HepG2 (cell line): ENCODE measurements around the gene FAM118B. TPM values are rescaled to one million over a fixed set of nuclear protein-coding genes. Genes with fewer than 3 reads are reported as not detected.

Source experiments
- BCL6 ChIP-seq: IDR thresholded peaks from 2 replicates; pipeline ENCODE4 v1.6.1; 2016; ENCODE audit warnings: missing genetic modification reagents, missing compliant biosample characterization
- HNF4A ChIP-seq: sonication (generic); formaldehyde crosslinking; IDR thresholded peaks from 2 replicates; pipeline ENCODE4 v1.4.0; 2020; ENCODE audit warnings: missing genetic modification reagents
- JUN ChIP-seq: sonication (generic); formaldehyde crosslinking; IDR thresholded peaks from 2 replicates; pipeline ENCODE4 v1.4.0; 2020; ENCODE audit warnings: mild to moderate bottlenecking, missing genetic modification reagents
- NR2F2 ChIP-seq: IDR thresholded peaks from 2 replicates; pipeline ENCODE4 v1.6.1; 2012; ENCODE audit warnings: low read depth, inconsistent platforms, borderline replicate concordance
- PHF20 ChIP-seq: sonication (generic); formaldehyde crosslinking; IDR thresholded peaks from 2 replicates; pipeline ENCODE4 v1.5.0; 2020; ENCODE audit warnings: mild to moderate bottlenecking, missing genetic modification reagents
- SMAD1 ChIP-seq: sonication (generic); formaldehyde crosslinking; IDR thresholded peaks from 2 replicates; pipeline ENCODE4 v1.4.0; 2020; ENCODE audit warnings: missing genetic modification reagents, low read depth, mild to moderate bottlenecking, borderline replicate concordance
- SOX5 ChIP-seq: IDR thresholded peaks from 2 replicates; pipeline ENCODE4 v1.6.1; 2016; ENCODE audit warnings: borderline replicate concordance
- TEAD2 ChIP-seq: sonication (generic); formaldehyde crosslinking; IDR thresholded peaks from 2 replicates; pipeline ENCODE4 v1.9.0; 2021; ENCODE audit warnings: missing genetic modification reagents
- ZBTB20 ChIP-seq: sonication (generic); formaldehyde crosslinking; IDR thresholded peaks from 2 replicates; pipeline ENCODE4 v1.8.1; 2023; ENCODE audit warnings: missing genetic modification reagents, low read depth, mild to moderate bottlenecking, borderline replicate concordance
- ZBTB37 ChIP-seq: sonication (generic); formaldehyde crosslinking; IDR thresholded peaks from 2 replicates; pipeline ENCODE4 v1.4.0; 2020; ENCODE audit warnings: mild to moderate bottlenecking, missing genetic modification reagents
- ZHX1 ChIP-seq: sonication (generic); formaldehyde crosslinking; IDR thresholded peaks from 2 replicates; pipeline ENCODE4 v1.8.1; 2022; ENCODE audit warnings: low read depth, mild to moderate bottlenecking, missing genetic modification reagents
- ZNF274 ChIP-seq: sonication (generic); formaldehyde crosslinking; IDR thresholded peaks from 2 replicates; pipeline ENCODE4 v1.5.1; 2020; ENCODE audit warnings: mild to moderate bottlenecking, missing genetic modification reagents
- ZNF329 ChIP-seq: sonication (generic); formaldehyde crosslinking; IDR thresholded peaks from 2 replicates; pipeline ENCODE4 v1.9.0; 2021; ENCODE audit warnings: low read depth, mild to moderate bottlenecking, missing genetic modification reagents
- ZNF557 ChIP-seq: sonication (generic); formaldehyde crosslinking; IDR thresholded peaks from 2 replicates; pipeline ENCODE4 v1.4.0; 2020; ENCODE audit warnings: missing genetic modification reagents
- polyA plus RNA-seq, 8 experiments: library from polyadenylated mRNA; depleted of rRNA in 3 of 8; stranded (reverse) in 7 of 8; unstranded in 1 of 8; fragments of >200 nt; fragmentation: Illumina TruSeq in 4 of 8; extraction: Trizol in 4 of 8; gene quantifications; 2 replicates each; pipeline versions ENCODE4 v1.2.1 to v1.2.3, GENCODE V29; 2011 to 2016; ENCODE audit warnings: low read depth in 4 of 8, missing spikeins in 1 of 8, mixed read lengths in 1 of 8; ENCODE audit not compliant: insufficient read depth in 1 of 8
- total RNA-seq, 5 experiments: library from RNA; depleted of rRNA; stranded (reverse); fragments of >200 nt; fragmentation: Illumina TruSeq; extraction: Trizol; gene quantifications; 2 replicates each; pipeline ENCODE4 v1.2.3, GENCODE V29; 2016; ENCODE audit warnings: low read depth in 1 of 5
- TF ChIP-seq, protein P1 (sequence below): sonication (generic); formaldehyde crosslinking; IDR thresholded peaks from 2 replicates; pipeline ENCODE4 v1.9.0; 2021; ENCODE audit warnings: missing genetic modification reagents, borderline replicate concordance
- TF ChIP-seq, protein P2 (sequence below): IDR thresholded peaks from 2 replicates; pipeline ENCODE4 v1.6.1; 2016; ENCODE audit warnings: mild to moderate bottlenecking
- TF ChIP-seq, protein P3 (sequence below): sonication (generic); formaldehyde crosslinking; IDR thresholded peaks from 2 replicates; pipeline ENCODE4 v1.5.0; 2020; ENCODE audit warnings: mild to moderate bottlenecking, missing genetic modification reagents, borderline replicate concordance

FAM118B gene
- total and polyA plus RNA-seq, 2 of the 13 experiments (the other 11 are each of a cell fraction or from before 2014, with no cell fraction given) = 10.2 to 25.7 TPM

DNA sequence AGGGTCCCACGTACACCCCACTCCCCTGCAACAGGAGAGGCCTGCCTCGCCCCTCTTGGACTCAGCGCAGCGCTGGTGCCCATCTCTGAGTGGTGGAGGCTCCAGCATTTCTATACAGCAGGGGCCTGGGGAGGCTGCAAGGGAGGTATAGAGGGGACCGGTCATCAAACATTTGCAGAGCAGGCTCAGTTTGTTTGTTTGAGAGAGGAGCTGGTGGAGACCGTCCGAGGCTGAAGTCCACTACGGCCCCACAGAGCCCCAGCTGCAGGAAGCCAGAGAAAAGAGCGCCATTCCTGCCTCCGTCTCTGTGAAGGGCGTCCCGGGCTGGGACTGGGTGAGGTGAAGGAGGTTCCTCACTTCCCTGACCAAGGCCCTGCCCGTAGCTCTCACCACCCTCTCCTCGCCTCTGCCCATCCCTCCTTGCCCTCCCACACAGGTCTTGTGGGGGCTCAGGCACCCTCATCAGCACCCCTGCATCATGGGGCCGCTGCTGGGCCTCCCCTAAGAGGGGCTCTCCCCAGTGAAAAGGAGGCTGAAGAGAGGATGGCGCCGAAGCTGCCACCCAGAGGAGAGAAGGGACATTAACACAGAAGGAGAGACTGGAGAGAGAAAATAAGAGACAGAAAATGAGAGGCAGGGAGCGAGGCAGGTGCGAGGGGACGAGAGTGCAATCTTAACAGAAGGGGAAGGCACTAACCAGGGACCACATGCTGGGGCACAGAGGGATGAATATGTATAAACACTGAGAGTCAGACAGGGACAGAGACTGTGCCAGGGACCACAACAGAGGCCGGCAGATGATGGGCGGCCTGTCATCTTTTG lies 24.7 kb upstream of the FAM118B start (continued):
- TF ChIP-seq SOX5 (CRISPR knock-in tag) (peak; percentile 28; the same call in 1 of the 2 replicates), TEAD2 (CRISPR knock-in tag) (no peak), PHF20 (no peak), ZBTB20 (CRISPR knock-in tag) (peak; percentile 86), ZNF274 (CRISPR knock-in tag) (0 out of 2 replicates have a peak, but pooled peaks have one; percentile 20), ZNF329 (no peak), SMAD1 (CRISPR knock-in tag) (0 out of 2 replicates have a peak, but pooled peaks have one; percentile 29), ZNF557 (CRISPR knock-in tag) (peak; percentile 38; the same call in 1 of the 2 replicates), HNF4A (CRISPR knock-in tag) (peak; percentile 89), ZBTB37 (CRISPR knock-in tag) (no peak), NR2F2 (peak; percentile 19; the same call in 1 of the 2 replicates), ZHX1 (CRISPR knock-in tag) (no peak; the same call in 1 of the 2 replicates), JUN (CRISPR knock-in tag) (no peak), BCL6 (CRISPR knock-in tag) (peak; percentile 47; the same call in 1 of the 2 replicates)
- TF ChIP-seq, protein P1, sequence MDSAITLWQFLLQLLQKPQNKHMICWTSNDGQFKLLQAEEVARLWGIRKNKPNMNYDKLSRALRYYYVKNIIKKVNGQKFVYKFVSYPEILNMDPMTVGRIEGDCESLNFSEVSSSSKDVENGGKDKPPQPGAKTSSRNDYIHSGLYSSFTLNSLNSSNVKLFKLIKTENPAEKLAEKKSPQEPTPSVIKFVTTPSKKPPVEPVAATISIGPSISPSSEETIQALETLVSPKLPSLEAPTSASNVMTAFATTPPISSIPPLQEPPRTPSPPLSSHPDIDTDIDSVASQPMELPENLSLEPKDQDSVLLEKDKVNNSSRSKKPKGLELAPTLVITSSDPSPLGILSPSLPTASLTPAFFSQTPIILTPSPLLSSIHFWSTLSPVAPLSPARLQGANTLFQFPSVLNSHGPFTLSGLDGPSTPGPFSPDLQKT (CRISPR knock-in tag) = no peak
- TF ChIP-seq, protein P2, sequence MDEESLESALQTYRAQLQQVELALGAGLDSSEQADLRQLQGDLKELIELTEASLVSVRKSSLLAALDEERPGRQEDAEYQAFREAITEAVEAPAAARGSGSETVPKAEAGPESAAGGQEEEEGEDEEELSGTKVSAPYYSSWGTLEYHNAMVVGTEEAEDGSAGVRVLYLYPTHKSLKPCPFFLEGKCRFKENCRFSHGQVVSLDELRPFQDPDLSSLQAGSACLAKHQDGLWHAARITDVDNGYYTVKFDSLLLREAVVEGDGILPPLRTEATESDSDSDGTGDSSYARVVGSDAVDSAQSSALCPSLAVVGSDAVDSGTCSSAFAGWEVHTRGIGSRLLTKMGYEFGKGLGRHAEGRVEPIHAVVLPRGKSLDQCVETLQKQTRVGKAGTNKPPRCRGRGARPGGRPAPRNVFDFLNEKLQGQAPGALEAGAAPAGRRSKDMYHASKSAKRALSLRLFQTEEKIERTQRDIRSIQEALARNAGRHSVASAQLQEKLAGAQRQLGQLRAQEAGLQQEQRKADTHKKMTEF = peak; percentile 66
- TF ChIP-seq, protein P3, sequence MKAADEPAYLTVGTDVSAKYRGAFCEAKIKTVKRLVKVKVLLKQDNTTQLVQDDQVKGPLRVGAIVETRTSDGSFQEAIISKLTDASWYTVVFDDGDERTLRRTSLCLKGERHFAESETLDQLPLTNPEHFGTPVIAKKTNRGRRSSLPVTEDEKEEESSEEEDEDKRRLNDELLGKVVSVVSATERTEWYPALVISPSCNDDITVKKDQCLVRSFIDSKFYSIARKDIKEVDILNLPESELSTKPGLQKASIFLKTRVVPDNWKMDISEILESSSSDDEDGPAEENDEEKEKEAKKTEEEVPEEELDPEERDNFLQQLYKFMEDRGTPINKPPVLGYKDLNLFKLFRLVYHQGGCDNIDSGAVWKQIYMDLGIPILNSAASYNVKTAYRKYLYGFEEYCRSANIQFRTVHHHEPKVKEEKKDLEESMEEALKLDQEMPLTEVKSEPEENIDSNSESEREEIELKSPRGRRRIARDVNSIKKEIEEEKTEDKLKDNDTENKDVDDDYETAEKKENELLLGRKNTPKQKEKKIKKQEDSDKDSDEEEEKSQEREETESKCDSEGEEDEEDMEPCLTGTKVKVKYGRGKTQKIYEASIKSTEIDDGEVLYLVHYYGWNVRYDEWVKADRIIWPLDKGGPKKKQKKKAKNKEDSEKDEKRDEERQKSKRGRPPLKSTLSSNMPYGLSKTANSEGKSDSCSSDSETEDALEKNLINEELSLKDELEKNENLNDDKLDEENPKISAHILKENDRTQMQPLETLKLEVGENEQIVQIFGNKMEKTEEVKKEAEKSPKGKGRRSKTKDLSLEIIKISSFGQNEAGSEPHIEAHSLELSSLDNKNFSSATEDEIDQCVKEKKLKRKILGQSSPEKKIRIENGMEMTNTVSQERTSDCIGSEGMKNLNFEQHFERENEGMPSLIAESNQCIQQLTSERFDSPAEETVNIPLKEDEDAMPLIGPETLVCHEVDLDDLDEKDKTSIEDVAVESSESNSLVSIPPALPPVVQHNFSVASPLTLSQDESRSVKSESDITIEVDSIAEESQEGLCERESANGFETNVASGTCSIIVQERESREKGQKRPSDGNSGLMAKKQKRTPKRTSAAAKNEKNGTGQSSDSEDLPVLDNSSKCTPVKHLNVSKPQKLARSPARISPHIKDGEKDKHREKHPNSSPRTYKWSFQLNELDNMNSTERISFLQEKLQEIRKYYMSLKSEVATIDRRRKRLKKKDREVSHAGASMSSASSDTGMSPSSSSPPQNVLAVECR (CRISPR knock-in tag) = no peak
